Measurements from ENCODE around the gene PITRM1. TPM values are rescaled to one million over a fixed set of nuclear protein-coding genes. Genes with fewer than 3 reads are reported as not detected.

PITRM1 gene
- total and polyA plus RNA-seq, 7 experiments from 2014 or later = 35.1 to 90.8 (median 71.8) TPM

GRCh38 chr10:3165196-3165595 lies 7.4 kb downstream of the PITRM1 start:
- Mint-ChIP-seq H3K4me3 (no peak overlapping the region), H3K27me3 (no peaks in the 10 kb centered on the region), H3K9me3 (no peaks in the 10 kb centered on the region), H3K4me1 (peaks cover 0 to 10% (median 5%) of the 10 kb centered on the region in 7 donors), H3K36me3 (peaks cover 25 to 72% (median 30%) of the 10 kb centered on the region in 5 donors), H3K27ac (no peak overlapping the region)
- ChIA-PET CTCF (interaction anchor here (0.7 kb wide), 1 partner anchor 21 kb away, joined by 3 read pairs; no protein-coding TSS in a partner anchor), POLR2A (interaction anchor here (0.6 kb wide), 1 partner anchor 469 kb away, joined by 4 read pairs; no protein-coding TSS in a partner anchor)
- Histone ChIP-seq H3K27me3 (ENCODE audit: control insufficient read depth in 2 of 2, insufficient read depth in 2 of 2, low read length in 2 of 2) (no peaks in the 10 kb centered on the region), H3K36me3 (ENCODE audit: control insufficient read depth in 2 of 3, insufficient read depth in 3 of 3, low read length in 3 of 3) (peaks cover 22 to 90% (median 38%) of the 10 kb centered on the region in 3 experiments), H3K4me1 (ENCODE audit: control insufficient read depth in 2 of 2, insufficient read depth in 2 of 2, low read length in 2 of 2) (no peaks in the 10 kb centered on the region), H3K4me3 (ENCODE audit: low read length) (no peak overlapping the region), H3K27ac (ENCODE audit: low read depth, low read length) (no peak overlapping the region), H3K9me3 (ENCODE audit: control insufficient read depth in 2 of 3, low read length in 3 of 3) (no peaks in the 10 kb centered on the region)
- ATAC-seq (no peak), DNase-seq (no peak)
- intact Hi-C loops (cut with micrococcal nuclease) = no loop called here

- Mint-ChIP-seq H3K27me3 (no peaks in the 10 kb centered on the region), H3K4me3 (no peak overlapping the region), H3K27ac (no peak overlapping the region), H3K4me1 (peaks cover 0 to 2% (median 0%) of the 10 kb centered on the region in 7 donors), H3K36me3 (peaks cover 26 to 81% (median 39%) of the 10 kb centered on the region in 5 donors), H3K9me3 (no peaks in the 10 kb centered on the region)
- POLR2A ChIA-PET = interaction anchor here (0.7 kb wide), 1 partner anchor 8 kb away, joined by 3 read pairs; no protein-coding TSS in a partner anchor
- Histone ChIP-seq H3K4me1 (ENCODE audit: control insufficient read depth in 2 of 2, insufficient read depth in 2 of 2, low read length in 2 of 2) (no peaks in the 10 kb centered on the region), H3K9me3 (ENCODE audit: control insufficient read depth in 2 of 3, low read length in 3 of 3) (no peaks in the 10 kb centered on the region), H3K27me3 (ENCODE audit: control insufficient read depth in 2 of 2, insufficient read depth in 2 of 2, low read length in 2 of 2) (no peaks in the 10 kb centered on the region), H3K36me3 (ENCODE audit: control insufficient read depth in 2 of 3, insufficient read depth in 3 of 3, low read length in 3 of 3) (peaks cover 32 to 92% (median 41%) of the 10 kb centered on the region in 3 experiments), H3K27ac (ENCODE audit: low read depth, low read length) (no peak overlapping the region), H3K4me3 (ENCODE audit: low read length) (no peak overlapping the region)
- intact Hi-C loops (cut with micrococcal nuclease) = no loop called here
- no peak for DNase-seq
- CTCF ChIA-PET = interaction anchor here (0.6 kb wide), 1 partner anchor 28 kb away, joined by 3 read pairs; no protein-coding TSS in a partner anchor
- no peak for ATAC-seq
Observed at GRCh38 chr10:3163879-3164278, 8.7 kb downstream of the PITRM1 start.

GRCh38 chr10:3162533-3162932 lies 10.0 kb downstream of the PITRM1 start:
- no peaks in the 10 kb centered on the region for H3K9me3 ChIP-seq (ENCODE audit: control insufficient read depth in 2 of 3, low read length in 3 of 3)
- Mint-ChIP-seq H3K4me1 (peaks cover 0 to 3% (median 0%) of the 10 kb centered on the region in 7 donors), H3K36me3 (peaks cover 29 to 82% (median 44%) of the 10 kb centered on the region in 5 donors), H3K27me3 (no peaks in the 10 kb centered on the region), H3K9me3 (no peaks in the 10 kb centered on the region), H3K4me3 (no peak overlapping the region), H3K27ac (no peak overlapping the region)
- no peak overlapping the region for H3K4me3 ChIP-seq (ENCODE audit: low read length)
- DNase-seq = no peak
- H3K4me1 ChIP-seq (ENCODE audit: control insufficient read depth in 2 of 2, insufficient read depth in 2 of 2, low read length in 2 of 2) = no peaks in the 10 kb centered on the region
- no peak overlapping the region for H3K27ac ChIP-seq (ENCODE audit: low read depth, low read length)
- intact Hi-C loops (cut with micrococcal nuclease) = no loop called here
- peaks cover 32 to 92% (median 39%) of the 10 kb centered on the region in 3 experiments for H3K36me3 ChIP-seq (ENCODE audit: control insufficient read depth in 2 of 3, insufficient read depth in 3 of 3, low read length in 3 of 3)
- H3K27me3 ChIP-seq (ENCODE audit: control insufficient read depth in 2 of 2, insufficient read depth in 2 of 2, low read length in 2 of 2) = no peaks in the 10 kb centered on the region
- ATAC-seq = no peak
- CTCF ChIA-PET = no interaction called here
- POLR2A ChIA-PET = no interaction called here

- Histone ChIP-seq H3K36me3 (ENCODE audit: control insufficient read depth in 2 of 3, insufficient read depth in 3 of 3, low read length in 3 of 3) (peaks cover 15 to 86% (median 39%) of the 10 kb centered on the region in 3 experiments), H3K4me1 (ENCODE audit: control insufficient read depth in 2 of 2, insufficient read depth in 2 of 2, low read length in 2 of 2) (no peaks in the 10 kb centered on the region), H3K27me3 (ENCODE audit: control insufficient read depth in 2 of 2, insufficient read depth in 2 of 2, low read length in 2 of 2) (no peaks in the 10 kb centered on the region), H3K4me3 (ENCODE audit: low read length) (no peak overlapping the region), H3K9me3 (ENCODE audit: control insufficient read depth in 2 of 3, low read length in 3 of 3) (no peaks in the 10 kb centered on the region), H3K27ac (ENCODE audit: low read depth, low read length) (no peak overlapping the region)
- H3K4me3 Mint-ChIP-seq = no peak overlapping the region
- H3K9me3 Mint-ChIP-seq = no peaks in the 10 kb centered on the region
- no peak for DNase-seq
- intact Hi-C loops (cut with micrococcal nuclease) = no loop called here
- H3K27ac Mint-ChIP-seq = no peak overlapping the region
- ChIA-PET POLR2A (no interaction called here), CTCF (no interaction called here)
- ATAC-seq = no peak
- peaks cover 0 to 5% (median 0%) of the 10 kb centered on the region in 7 donors for H3K4me1 Mint-ChIP-seq
- no peaks in the 10 kb centered on the region for H3K27me3 Mint-ChIP-seq
- H3K36me3 Mint-ChIP-seq = peaks cover 17 to 80% (median 43%) of the 10 kb centered on the region in 5 donors
Observed at GRCh38 chr10:3159152-3159551, 13.4 kb downstream of the PITRM1 start.

- Histone ChIP-seq H3K9me3 (ENCODE audit: control insufficient read depth in 2 of 3, low read length in 3 of 3) (no peaks in the 10 kb centered on the region), H3K4me1 (ENCODE audit: control insufficient read depth in 2 of 2, insufficient read depth in 2 of 2, low read length in 2 of 2) (no peaks in the 10 kb centered on the region), H3K27ac (ENCODE audit: low read depth, low read length) (no peak overlapping the region), H3K27me3 (ENCODE audit: control insufficient read depth in 2 of 2, insufficient read depth in 2 of 2, low read length in 2 of 2) (no peaks in the 10 kb centered on the region), H3K4me3 (ENCODE audit: low read length) (no peak overlapping the region), H3K36me3 (ENCODE audit: control insufficient read depth in 2 of 3, insufficient read depth in 3 of 3, low read length in 3 of 3) (peaks cover 23 to 94% (median 38%) of the 10 kb centered on the region in 3 experiments)
- POLR2A ChIA-PET = no interaction called here
- Mint-ChIP-seq H3K9me3 (no peaks in the 10 kb centered on the region), H3K27me3 (no peaks in the 10 kb centered on the region), H3K4me1 (peaks cover 0 to 5% (median 0%) of the 10 kb centered on the region in 7 donors), H3K36me3 (peaks cover 16 to 79% (median 37%) of the 10 kb centered on the region in 5 donors), H3K4me3 (no peak overlapping the region), H3K27ac (peak overlapping the region in 1 of 9 donors; percentile 51)
- DNase-seq (no peak), ATAC-seq (no peak)
- CTCF ChIA-PET = no interaction called here
- intact Hi-C loops (cut with micrococcal nuclease) = no loop called here
Observed at GRCh38 chr10:3154666-3155065, 17.9 kb downstream of the PITRM1 start.

GRCh38 chr10:3152566-3152935 lies 20.0 kb downstream of the PITRM1 start:
- H3K36me3 ChIP-seq (ENCODE audit: control insufficient read depth in 2 of 3, insufficient read depth in 3 of 3, low read length in 3 of 3) = peaks cover 18 to 94% (median 26%) of the 10 kb centered on the region in 3 experiments
- ChIA-PET CTCF (interaction anchor here (0.7 kb wide), 1 partner anchor 1744 kb away, joined by 3 read pairs; no protein-coding TSS in a partner anchor), POLR2A (no interaction called here)
- Mint-ChIP-seq H3K27me3 (no peaks in the 10 kb centered on the region), H3K4me1 (peaks cover 0 to 2% (median 0%) of the 10 kb centered on the region in 7 donors), H3K4me3 (no peak overlapping the region), H3K36me3 (peaks cover 16 to 80% (median 36%) of the 10 kb centered on the region in 5 donors), H3K27ac (peak overlapping the region in 2 of 9 donors; percentile 39 to 42), H3K9me3 (no peaks in the 10 kb centered on the region)
- H3K27me3 ChIP-seq (ENCODE audit: control insufficient read depth in 2 of 2, insufficient read depth in 2 of 2, low read length in 2 of 2) = no peaks in the 10 kb centered on the region
- no peak overlapping the region for H3K4me3 ChIP-seq (ENCODE audit: low read length)
- intact Hi-C loops (cut with micrococcal nuclease) = no loop called here
- H3K9me3 ChIP-seq (ENCODE audit: control insufficient read depth in 2 of 3, low read length in 3 of 3) = no peaks in the 10 kb centered on the region
- ATAC-seq (no peak), DNase-seq (no peak)
- H3K27ac ChIP-seq (ENCODE audit: low read depth, low read length) = no peak overlapping the region
- H3K4me1 ChIP-seq (ENCODE audit: control insufficient read depth in 2 of 2, insufficient read depth in 2 of 2, low read length in 2 of 2) = no peaks in the 10 kb centered on the region
